Stomach (tissue), 9 donors: ENCODE data around the gene KCNG4. TPM values are rescaled to one million over a fixed set of nuclear protein-coding genes. Genes with fewer than 3 reads are reported as not detected.

Experiments
- DNase-seq, 2 donors: peaks; one replicate each; pipeline versions ENCODE4 v3.0.0 to v3.0.0-alpha.2; 2013 to 2019
- H3K27ac ChIP-seq, 5 donors: fragments of 200-600 bp in 4 of 5; sonication (generic) in 4 of 5; one replicate each; pipeline ENCODE4 v1.5.1; 2013 to 2019; ENCODE audit warnings: mild to moderate bottlenecking in 1 of 5, moderate library complexity in 1 of 5
- H3K27me3 ChIP-seq, 3 donors: fragments of 200-600 bp; sonication (generic); one replicate each; pipeline ENCODE4 v1.5.1; 2017 to 2019; ENCODE audit warnings: mixed run types in 1 of 3
- H3K36me3 ChIP-seq, 4 donors: fragments of 200-600 bp; sonication (generic); 1 replicate in 3 of 4; 2 replicates in 1 of 4; pipeline ENCODE4 v1.5.1; 2016 to 2019
- H3K4me1 ChIP-seq, 4 donors: fragments of 200-600 bp; sonication (generic); one replicate each; pipeline ENCODE4 v1.5.1; 2016 to 2019
- H3K4me3 ChIP-seq, 4 donors: fragments of 200-600 bp; sonication (generic) in 3 of 4; one replicate each; pipeline ENCODE4 v1.5.1; 2016 to 2019; ENCODE audit warnings: mild to moderate bottlenecking in 1 of 4
- H3K9me3 ChIP-seq, 4 donors: fragments of 200-600 bp; sonication (generic); one replicate each; pipeline ENCODE4 v1.5.1; 2016 to 2019
- EP300 ChIP-seq: sonication (generic); formaldehyde crosslinking; IDR thresholded peaks from one replicate; pipeline ENCODE4 v1.6.1; 2017; ENCODE audit warnings: antibody characterized with exemption
- POLR2A ChIP-seq, 4 donors: fragments of 450-650 bp; IDR thresholded peaks; one replicate each; pipeline ENCODE4 v1.6.1; 2016; ENCODE audit warnings: antibody characterized with exemption in 4 of 4, control low read depth in 2 of 4, mild to moderate bottlenecking in 1 of 4, moderate library complexity in 1 of 4
- POLR2AphosphoS5 ChIP-seq, 3 donors: sonication (generic); formaldehyde crosslinking; IDR thresholded peaks; one replicate each; pipeline ENCODE4 v1.6.1; 2016; ENCODE audit warnings: antibody characterized with exemption in 3 of 3
- WGBS, 5 donors: extraction: QIAGEN DNeasy Blood & Tissue Kit in 3 of 5; methylation state at CpG; one replicate each; pipeline versions ENCODE4 v1.1.5 to v1.1.7; 2013 to 2018; 5-methylcytosine and 5-hydroxymethylcytosine counted together
- intact Hi-C: fragments of 100-400 bp; cut with DNase I; formaldehyde crosslinking; loops from one replicate; pipeline ENCODE4 v1.15.1; 2023; ENCODE audit warnings: low total_unique reads
- polyA plus RNA-seq, 3 donors: library from polyadenylated mRNA; stranded (reverse); fragments of 200-250 nt; gene quantifications; one replicate each; pipeline ENCODE4 v1.2.3, GENCODE V29; 2013
- total RNA-seq, 5 donors: library from RNA; depleted of rRNA; stranded (reverse); fragments of >200 nt; gene quantifications; one replicate each; pipeline versions ENCODE4 v1.1.0 to v1.2.3, GENCODE V29; 2014 to 2016
- TF ChIP-seq, protein P1 (sequence below), 7 experiments: fragments of 450-650 bp in 4 of 7; fragments of 200-600 bp in 3 of 7; sonication (generic) in 3 of 7; IDR thresholded peaks; one replicate each; pipeline ENCODE4 v1.5.1; 2016 to 2019; ENCODE audit warnings: antibody characterized with exemption in 7 of 7, control low read depth in 2 of 7, mild to moderate bottlenecking in 1 of 7
- donor health status: healthy with polysubstance abuse.
- donor health status: Bipolar disorder and iron deficiency.
- donor health status: healthy.

KCNG4 gene
- total and polyA plus RNA-seq, 8 donors, result not detected

DNA sequence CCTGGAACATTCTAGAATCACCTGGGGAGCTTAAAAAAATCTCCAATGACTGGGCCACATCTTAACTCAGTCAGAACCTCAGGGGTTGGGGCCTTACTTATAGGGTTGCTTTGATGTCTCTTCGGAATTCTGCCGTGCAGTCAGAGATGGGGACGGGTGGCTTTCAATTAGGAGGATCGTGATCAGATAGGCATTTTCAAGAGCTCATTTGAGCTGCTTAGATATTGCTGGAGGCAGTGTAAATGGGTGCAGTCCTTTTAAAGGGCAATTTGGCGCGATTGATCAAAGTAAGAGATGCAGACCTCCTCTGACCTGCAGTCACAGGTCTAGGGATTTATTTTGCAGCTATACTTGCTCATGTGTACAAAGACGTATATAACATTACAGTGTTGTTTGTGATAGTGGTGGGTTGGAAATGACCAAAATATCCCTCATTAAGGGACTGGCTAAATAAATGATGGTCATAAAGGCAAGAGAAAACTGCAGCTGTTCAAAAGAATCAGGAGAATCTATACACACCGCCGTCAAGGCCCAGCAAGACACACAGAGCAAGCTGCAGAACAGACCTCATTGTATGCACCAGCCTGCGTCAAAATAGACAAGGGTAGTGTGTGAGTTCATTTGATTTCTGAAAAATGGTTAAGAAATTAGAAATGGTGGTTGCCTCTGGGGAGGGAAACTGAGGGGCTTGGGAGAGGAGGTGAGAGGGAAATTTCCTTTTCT is 6.3 kb upstream of the KCNG4 start:
- WGBS, 5 donors, result 79 to 82% (median 82%) methylated on average over 10 of the region's 10 CpGs
- intact Hi-C loops, result no loop called here
- DNase-seq, result no peak
- no peak for TF ChIP-seq POLR2AphosphoS5 (IDR thresholded peaks at IDR 0.05)
- TF ChIP-seq, protein P1, sequence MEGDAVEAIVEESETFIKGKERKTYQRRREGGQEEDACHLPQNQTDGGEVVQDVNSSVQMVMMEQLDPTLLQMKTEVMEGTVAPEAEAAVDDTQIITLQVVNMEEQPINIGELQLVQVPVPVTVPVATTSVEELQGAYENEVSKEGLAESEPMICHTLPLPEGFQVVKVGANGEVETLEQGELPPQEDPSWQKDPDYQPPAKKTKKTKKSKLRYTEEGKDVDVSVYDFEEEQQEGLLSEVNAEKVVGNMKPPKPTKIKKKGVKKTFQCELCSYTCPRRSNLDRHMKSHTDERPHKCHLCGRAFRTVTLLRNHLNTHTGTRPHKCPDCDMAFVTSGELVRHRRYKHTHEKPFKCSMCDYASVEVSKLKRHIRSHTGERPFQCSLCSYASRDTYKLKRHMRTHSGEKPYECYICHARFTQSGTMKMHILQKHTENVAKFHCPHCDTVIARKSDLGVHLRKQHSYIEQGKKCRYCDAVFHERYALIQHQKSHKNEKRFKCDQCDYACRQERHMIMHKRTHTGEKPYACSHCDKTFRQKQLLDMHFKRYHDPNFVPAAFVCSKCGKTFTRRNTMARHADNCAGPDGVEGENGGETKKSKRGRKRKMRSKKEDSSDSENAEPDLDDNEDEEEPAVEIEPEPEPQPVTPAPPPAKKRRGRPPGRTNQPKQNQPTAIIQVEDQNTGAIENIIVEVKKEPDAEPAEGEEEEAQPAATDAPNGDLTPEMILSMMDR (IDR thresholded peaks at IDR 0.05), result no peak
- no peak for TF ChIP-seq POLR2A (IDR thresholded peaks at IDR 0.05)
- TF ChIP-seq EP300, result no peak
- no peaks in the 10 kb centered on the region for H3K9me3 ChIP-seq
- no peak overlapping the region for H3K4me3 ChIP-seq
- H3K27ac ChIP-seq, result no peak overlapping the region
- no peaks in the 10 kb centered on the region for H3K36me3 ChIP-seq
- H3K4me1 ChIP-seq, result no peaks in the 10 kb centered on the region
- H3K27me3 ChIP-seq, result peaks cover 0 to 41% (median 0%) of the 10 kb centered on the region in 3 donors

DNA sequence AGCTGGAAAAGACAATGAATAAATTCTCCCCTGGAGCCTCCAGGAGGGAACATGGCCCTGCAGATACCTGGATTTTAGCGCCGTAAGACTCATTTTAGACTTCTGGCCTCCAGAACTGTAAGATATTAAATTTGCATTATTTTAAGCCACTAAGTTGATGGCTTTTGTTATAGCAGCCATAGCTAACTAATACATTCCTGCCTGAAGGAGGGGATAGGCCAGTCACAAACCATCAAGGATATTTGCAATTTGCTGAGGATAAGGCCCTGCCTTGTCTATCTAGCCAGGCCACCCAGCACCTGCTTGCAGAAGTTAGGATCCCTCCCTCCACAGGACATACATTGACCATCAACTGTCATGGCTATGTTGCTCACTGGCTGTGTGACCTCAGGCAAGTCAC is 4.9 kb upstream of the KCNG4 start:
- Histone ChIP-seq H3K36me3 (no peaks in the 10 kb centered on the region), H3K9me3 (no peaks in the 10 kb centered on the region), H3K4me3 (no peak overlapping the region), H3K4me1 (no peaks in the 10 kb centered on the region), H3K27me3 (peaks cover 0 to 46% (median 6%) of the 10 kb centered on the region in 3 donors), H3K27ac (no peak overlapping the region)
- TF ChIP-seq POLR2A (IDR thresholded peaks at IDR 0.05) (no peak), POLR2AphosphoS5 (IDR thresholded peaks at IDR 0.05) (no peak), EP300 (no peak)
- TF ChIP-seq, protein P1 (IDR thresholded peaks at IDR 0.05), result no peak
- no peak for DNase-seq
- WGBS, 5 donors, result 95 to 99% (median 97%) methylated on average over 2 of the region's 2 CpGs
- intact Hi-C loops, result no loop called here

DNA sequence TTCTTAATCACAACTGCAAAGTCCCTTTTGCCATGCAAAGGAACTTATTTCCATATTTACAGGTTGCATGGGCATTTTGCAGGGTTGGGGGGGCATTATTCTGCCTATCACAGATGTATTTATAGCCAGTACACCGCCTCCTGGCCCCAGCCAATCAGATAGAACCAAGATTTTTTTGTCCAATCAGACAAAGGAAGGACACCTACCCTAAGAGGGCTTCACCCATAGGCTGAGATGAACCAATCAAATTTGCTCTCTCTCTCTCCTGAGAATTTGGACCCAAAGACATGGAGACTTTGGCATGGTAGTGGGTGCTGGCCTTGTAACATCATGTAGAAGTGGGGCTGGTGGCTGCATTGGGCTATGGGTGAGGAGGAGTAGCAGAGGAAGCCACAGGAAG is 3.9 kb upstream of the KCNG4 start:
- H3K4me3 ChIP-seq, result no peak overlapping the region
- H3K27ac ChIP-seq, result no peak overlapping the region
- no peaks in the 10 kb centered on the region for H3K36me3 ChIP-seq
- intact Hi-C loops, result no loop called here
- no peaks in the 10 kb centered on the region for H3K9me3 ChIP-seq
- 36 to 85% (median 79%) methylated on average over 1 of the region's 1 CpG for WGBS, 5 donors
- no peak for DNase-seq
- no peaks in the 10 kb centered on the region for H3K4me1 ChIP-seq
- no peak for TF ChIP-seq POLR2AphosphoS5 (IDR thresholded peaks at IDR 0.05)
- TF ChIP-seq POLR2A (IDR thresholded peaks at IDR 0.05), result no peak
- TF ChIP-seq EP300, result no peak
- H3K27me3 ChIP-seq, result peaks cover 0 to 51% (median 11%) of the 10 kb centered on the region in 3 donors

DNA sequence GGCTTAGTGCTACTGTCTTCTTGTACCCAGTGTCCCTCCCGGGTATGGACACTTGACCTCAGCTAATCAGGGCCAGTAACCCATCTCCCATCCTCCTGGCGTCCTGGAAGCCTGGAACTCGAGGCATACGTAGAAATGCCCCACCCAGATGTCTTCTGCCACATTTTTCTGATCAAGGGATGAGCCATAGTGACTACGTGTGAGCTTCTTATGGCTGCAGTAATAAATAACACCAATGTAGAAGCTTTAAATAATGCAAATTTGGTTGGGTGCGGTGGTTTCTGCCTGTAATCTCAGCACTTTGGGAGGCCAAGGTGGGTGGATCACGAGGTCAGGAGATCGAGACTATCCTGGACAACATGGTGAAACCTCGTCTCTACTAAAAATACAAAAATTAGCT is 3.0 kb upstream of the KCNG4 start:
- WGBS, 5 donors, result 78 to 85% (median 80%) methylated on average over 9 of the region's 9 CpGs
- intact Hi-C loops, result no loop called here
- H3K36me3 ChIP-seq, result no peaks in the 10 kb centered on the region

DNA sequence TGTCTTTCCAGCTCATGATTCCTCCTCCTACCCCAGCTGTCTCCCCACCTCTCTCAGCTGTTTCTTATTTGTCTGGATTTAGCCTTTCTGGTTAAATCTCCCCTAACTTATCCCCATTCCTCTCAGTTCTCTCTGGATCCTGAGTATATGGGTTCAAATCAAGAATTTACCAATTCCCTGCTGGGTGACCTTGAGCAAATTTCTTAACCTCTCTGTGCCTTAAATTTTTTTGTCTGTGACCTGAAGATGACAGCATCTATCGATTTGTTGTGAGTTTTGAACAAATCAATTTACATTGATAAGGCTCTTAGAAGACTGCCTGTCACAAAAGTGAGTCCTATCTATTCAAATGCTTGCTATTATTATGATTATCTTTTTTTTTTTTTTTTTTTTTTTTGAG is 2.0 kb upstream of the KCNG4 start:
- 62 to 81% (median 68%) methylated on average over 1 of the region's 1 CpG for WGBS, 5 donors
- H3K4me1 ChIP-seq, result no peaks in the 10 kb centered on the region
- H3K27me3 ChIP-seq, result peaks cover 0 to 63% (median 11%) of the 10 kb centered on the region in 3 donors
- H3K9me3 ChIP-seq, result no peaks in the 10 kb centered on the region
- no peak for TF ChIP-seq POLR2AphosphoS5 (IDR thresholded peaks at IDR 0.05)
- TF ChIP-seq EP300, result no peak
- TF ChIP-seq, protein P1 (IDR thresholded peaks at IDR 0.05), result no peak
- TF ChIP-seq POLR2A (IDR thresholded peaks at IDR 0.05), result no peak
- H3K27ac ChIP-seq, result no peak overlapping the region
- no peak overlapping the region for H3K4me3 ChIP-seq
- no peak for DNase-seq
- intact Hi-C loops, result no loop called here
- H3K36me3 ChIP-seq, result no peaks in the 10 kb centered on the region

More for the DNA sequence above, 3.0 kb upstream of the KCNG4 start:
- Histone ChIP-seq H3K27me3 (peaks cover 0 to 56% (median 11%) of the 10 kb centered on the region in 3 donors), H3K9me3 (no peaks in the 10 kb centered on the region), H3K4me1 (no peaks in the 10 kb centered on the region), H3K27ac (no peak overlapping the region), H3K4me3 (no peak overlapping the region)
- no peak for DNase-seq
- no peak for TF ChIP-seq EP300
